Measurements from ENCODE around the gene SVIP. TPM values are rescaled to one million over a fixed set of nuclear protein-coding genes. Genes with fewer than 3 reads are reported as not detected.

The SVIP gene
- total RNA-seq, 4 donors from 2014 or later = 3.1 to 9.6 (median 4.3) TPM

DNA sequence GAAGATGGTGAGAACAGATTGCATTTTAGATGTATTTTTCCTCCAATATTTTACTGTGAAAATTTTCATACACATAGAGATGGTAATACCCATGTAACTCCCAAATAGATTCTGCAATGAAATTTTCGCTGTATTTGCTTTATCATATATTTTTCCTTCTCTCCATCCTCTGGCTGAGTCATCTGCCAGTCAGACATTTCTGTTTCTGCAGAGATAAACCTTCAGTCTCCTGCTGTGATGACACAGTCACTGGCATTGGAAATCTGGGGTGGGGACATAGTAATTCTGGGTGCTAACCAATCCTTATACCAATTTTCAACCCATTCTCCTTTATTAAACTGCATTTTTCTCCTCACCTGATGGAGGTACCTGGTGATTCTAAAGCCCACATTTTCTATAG, 33.7 kb downstream of the SVIP start:
- TF ChIP-seq, protein P1, sequence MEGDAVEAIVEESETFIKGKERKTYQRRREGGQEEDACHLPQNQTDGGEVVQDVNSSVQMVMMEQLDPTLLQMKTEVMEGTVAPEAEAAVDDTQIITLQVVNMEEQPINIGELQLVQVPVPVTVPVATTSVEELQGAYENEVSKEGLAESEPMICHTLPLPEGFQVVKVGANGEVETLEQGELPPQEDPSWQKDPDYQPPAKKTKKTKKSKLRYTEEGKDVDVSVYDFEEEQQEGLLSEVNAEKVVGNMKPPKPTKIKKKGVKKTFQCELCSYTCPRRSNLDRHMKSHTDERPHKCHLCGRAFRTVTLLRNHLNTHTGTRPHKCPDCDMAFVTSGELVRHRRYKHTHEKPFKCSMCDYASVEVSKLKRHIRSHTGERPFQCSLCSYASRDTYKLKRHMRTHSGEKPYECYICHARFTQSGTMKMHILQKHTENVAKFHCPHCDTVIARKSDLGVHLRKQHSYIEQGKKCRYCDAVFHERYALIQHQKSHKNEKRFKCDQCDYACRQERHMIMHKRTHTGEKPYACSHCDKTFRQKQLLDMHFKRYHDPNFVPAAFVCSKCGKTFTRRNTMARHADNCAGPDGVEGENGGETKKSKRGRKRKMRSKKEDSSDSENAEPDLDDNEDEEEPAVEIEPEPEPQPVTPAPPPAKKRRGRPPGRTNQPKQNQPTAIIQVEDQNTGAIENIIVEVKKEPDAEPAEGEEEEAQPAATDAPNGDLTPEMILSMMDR (IDR thresholded peaks at IDR 0.05; ENCODE audit: low read depth) = no peak

DNA sequence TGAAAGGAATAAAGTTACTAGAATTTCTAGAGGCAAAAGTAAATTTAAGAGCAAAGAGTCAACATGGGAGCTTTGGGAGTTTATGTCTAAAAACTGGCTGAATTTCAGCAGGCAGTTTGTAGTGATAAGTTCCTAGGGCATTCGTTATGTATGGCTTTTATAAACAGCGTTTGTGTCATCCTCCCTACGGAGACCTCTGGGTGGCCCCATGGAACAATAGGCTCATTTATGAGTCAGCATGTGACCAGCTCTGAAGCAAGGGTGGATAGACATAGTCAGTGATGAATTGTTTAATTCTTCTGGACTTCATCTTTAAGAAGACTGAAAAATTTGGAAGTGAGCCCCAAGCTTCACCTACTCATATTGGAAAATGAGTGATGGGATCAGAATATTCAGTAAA, 37.1 kb downstream of the SVIP start:
- TF ChIP-seq, protein P1 (IDR thresholded peaks at IDR 0.05; ENCODE audit: low read depth) = no peak

DNA sequence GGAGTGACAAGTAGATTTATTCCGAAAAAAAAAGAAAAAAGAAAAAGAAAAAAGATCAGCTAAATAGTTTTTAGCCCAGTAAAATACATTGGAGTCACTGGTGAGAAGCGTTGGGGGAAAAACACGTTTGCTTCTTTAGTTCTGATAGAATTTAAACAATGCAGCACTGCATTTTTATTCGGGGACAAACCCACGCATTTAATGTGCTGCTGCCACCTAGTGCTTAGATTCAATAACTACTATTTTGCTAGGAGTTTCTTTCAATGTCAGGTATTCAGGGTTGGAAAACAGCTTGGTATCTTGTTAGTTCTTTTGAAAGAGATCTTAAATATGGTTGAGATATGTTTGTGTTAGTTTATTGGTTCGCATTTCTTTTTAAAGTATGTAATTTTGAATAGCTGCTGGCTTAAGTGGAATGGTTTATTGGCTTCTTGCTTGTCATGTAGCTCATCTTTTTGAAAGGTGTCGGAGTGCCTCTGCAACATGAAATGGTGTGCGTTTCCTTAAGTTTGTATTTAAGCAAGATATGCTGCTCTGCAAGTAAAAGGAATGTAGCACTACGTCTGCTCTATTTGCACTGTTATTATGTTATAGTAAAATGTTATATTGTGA, 41.9 kb downstream of the SVIP start:
- TF ChIP-seq, protein P1 (IDR thresholded peaks at IDR 0.05; ENCODE audit: low read depth) = no peak

GRCh38 chr11:22787055-22787454, 42.5 kb downstream of the SVIP start:
- TF ChIP-seq, protein P1 (IDR thresholded peaks at IDR 0.05; ENCODE audit: low read depth) = no peak

DNA sequence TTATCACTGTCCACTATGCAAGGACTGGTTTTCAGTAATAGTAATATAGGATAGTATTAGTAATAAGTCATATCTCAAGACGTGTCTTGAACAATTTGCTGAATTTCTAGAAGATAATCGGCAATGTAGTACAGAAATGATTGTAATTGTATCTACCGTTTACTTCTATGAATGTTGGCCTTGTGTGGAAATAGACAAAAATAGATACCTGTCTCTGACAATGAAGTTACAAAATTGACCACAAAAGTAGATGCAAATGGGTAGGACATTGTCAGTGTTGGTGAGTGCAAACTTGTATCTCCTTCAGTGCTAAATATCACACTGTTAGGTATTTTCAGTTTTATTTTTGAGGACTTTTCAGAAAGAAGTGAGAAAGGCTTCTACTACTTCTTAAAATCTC, 43.1 kb downstream of the SVIP start:
- TF ChIP-seq, protein P1 (IDR thresholded peaks at IDR 0.05; ENCODE audit: low read depth) = no peak

DNA sequence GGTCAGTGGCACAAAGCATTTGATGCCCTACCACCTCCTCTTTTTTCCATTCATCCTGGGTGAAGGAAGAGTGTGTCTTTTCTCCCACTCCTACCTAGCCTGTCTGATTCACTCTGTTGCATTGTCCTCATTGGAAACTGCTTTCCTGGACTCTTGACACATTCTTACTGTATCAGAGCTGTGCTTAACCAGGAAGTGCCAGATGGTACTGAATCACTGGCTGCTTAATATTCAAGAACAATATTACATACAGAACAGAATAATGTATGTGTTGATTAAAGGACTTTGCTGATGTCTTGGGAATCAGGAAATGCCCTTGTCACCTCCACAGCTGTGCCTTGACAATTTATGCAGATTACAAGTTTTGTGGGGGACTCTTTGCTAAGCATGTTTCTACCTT, 44.4 kb downstream of the SVIP start:
- TF ChIP-seq, protein P1 (IDR thresholded peaks at IDR 0.05; ENCODE audit: low read depth) = no peak

- TF ChIP-seq, protein P1 (IDR thresholded peaks at IDR 0.05; ENCODE audit: low read depth) = no peak
Measured at GRCh38 chr11:22780952-22781593, 48.5 kb downstream of the SVIP start.

All from subcutaneous adipose tissue (tissue), 4 donors.